HEK293 (cell line): Measurements from ENCODE around the gene HIP1.

ENCODE experiments used
- KLF8 ChIP-seq: fragments of 450-650 bp; formaldehyde crosslinking; IDR thresholded peaks from 2 replicates; pipeline ENCODE4 v1.5.1; 2016; ENCODE audit warnings: missing biosample characterization, missing genetic modification characterization
- ZBTB20 ChIP-seq: fragments of 450-650 bp; formaldehyde crosslinking; IDR thresholded peaks from 2 replicates; pipeline ENCODE4 v1.5.1; 2016; ENCODE audit warnings: missing biosample characterization, missing genetic modification characterization
- ZNF16 ChIP-seq: fragments of 450-650 bp; formaldehyde crosslinking; IDR thresholded peaks from 2 replicates; pipeline ENCODE4 v1.5.1; 2016; ENCODE audit warnings: low read depth, missing biosample characterization, missing genetic modification characterization
- ZNF274 ChIP-seq, 2 experiments: fragments of 200-500 bp in 1 of 2; fragments of 450-650 bp in 1 of 2; sonication (Bioruptor generic) in 1 of 2; formaldehyde crosslinking in 1 of 2; IDR thresholded peaks; 2 replicates each; pipeline versions ENCODE4 v1.5.1 to v1.6.1; 2014 to 2016; ENCODE audit warnings: borderline replicate concordance in 1 of 2, inconsistent platforms in 1 of 2, low read length in 1 of 2, missing biosample characterization in 1 of 2, missing genetic modification characterization in 1 of 2
- ZNF394 ChIP-seq: fragments of 450-650 bp; formaldehyde crosslinking; IDR thresholded peaks from 2 replicates; pipeline ENCODE4 v1.5.1; 2016; ENCODE audit warnings: missing biosample characterization, missing genetic modification characterization, mild to moderate bottlenecking, moderate library complexity, borderline replicate concordance
- ZNF837 ChIP-seq: fragments of 450-650 bp; formaldehyde crosslinking; IDR thresholded peaks from 2 replicates; pipeline ENCODE4 v1.5.1; 2016; ENCODE audit warnings: missing biosample characterization, missing genetic modification characterization
- TF ChIP-seq, protein P1 (sequence below): fragments of 450-650 bp; formaldehyde crosslinking; optimal IDR thresholded peaks from 2 replicates; pipeline ENCODE3; 2016; ENCODE audit warnings: missing biosample characterization, mild to moderate bottlenecking, missing genetic modification characterization
- TF ChIP-seq, protein P2 (sequence below): fragments of 450-650 bp; formaldehyde crosslinking; IDR thresholded peaks from 2 replicates; pipeline ENCODE4 v1.5.1; 2016; ENCODE audit warnings: missing biosample characterization, missing genetic modification characterization
- TF ChIP-seq, protein P3 (sequence below): fragments of 450-650 bp; formaldehyde crosslinking; IDR thresholded peaks from 2 replicates; pipeline ENCODE4; 2016; ENCODE audit warnings: missing biosample characterization, missing genetic modification characterization
- TF ChIP-seq, protein P4 (sequence below): fragments of 450-650 bp; formaldehyde crosslinking; IDR thresholded peaks from 2 replicates; pipeline ENCODE4 v1.5.1; 2016; ENCODE audit warnings: missing biosample characterization, missing genetic modification characterization
- TF ChIP-seq, protein P5 (sequence below): fragments of 450-650 bp; formaldehyde crosslinking; IDR thresholded peaks from 2 replicates; pipeline ENCODE4 v1.5.1; 2016; ENCODE audit warnings: missing biosample characterization, missing genetic modification characterization
- TF ChIP-seq, protein P6 (sequence below): fragments of 450-650 bp; IDR thresholded peaks from 2 replicates; pipeline ENCODE4 v1.5.1; 2018; ENCODE audit warnings: missing biosample characterization, mild to moderate bottlenecking, missing genetic modification characterization
- TF ChIP-seq, protein P7 (sequence below): fragments of 450-650 bp; formaldehyde crosslinking; IDR thresholded peaks from 2 replicates; pipeline ENCODE4 v1.5.1; 2016; ENCODE audit warnings: missing biosample characterization, missing genetic modification characterization

DNA sequence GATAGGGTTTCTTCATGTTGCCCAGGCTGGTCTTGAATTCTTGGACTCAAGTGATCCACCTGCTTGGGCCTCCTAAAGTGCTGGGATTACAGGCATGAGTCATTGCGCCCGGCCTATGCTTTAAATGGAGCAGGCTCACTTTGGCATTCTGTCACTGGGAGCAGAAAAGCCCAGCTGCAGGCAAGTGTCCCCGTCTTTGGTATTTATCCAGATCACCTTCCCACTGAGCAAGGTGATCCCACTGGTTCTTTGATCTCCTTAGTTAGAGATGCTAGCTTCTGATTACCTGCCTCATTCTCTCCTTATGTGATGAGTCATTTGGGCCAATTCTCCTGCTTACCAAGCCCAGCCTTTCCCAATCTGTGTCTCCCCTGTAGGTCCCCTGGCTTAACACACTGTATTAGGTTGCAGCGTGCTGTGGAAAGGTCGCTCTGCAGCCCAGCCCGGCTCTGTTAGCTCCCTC, 207.4 kb downstream of the HIP1 start:
- TF ChIP-seq, protein P1, sequence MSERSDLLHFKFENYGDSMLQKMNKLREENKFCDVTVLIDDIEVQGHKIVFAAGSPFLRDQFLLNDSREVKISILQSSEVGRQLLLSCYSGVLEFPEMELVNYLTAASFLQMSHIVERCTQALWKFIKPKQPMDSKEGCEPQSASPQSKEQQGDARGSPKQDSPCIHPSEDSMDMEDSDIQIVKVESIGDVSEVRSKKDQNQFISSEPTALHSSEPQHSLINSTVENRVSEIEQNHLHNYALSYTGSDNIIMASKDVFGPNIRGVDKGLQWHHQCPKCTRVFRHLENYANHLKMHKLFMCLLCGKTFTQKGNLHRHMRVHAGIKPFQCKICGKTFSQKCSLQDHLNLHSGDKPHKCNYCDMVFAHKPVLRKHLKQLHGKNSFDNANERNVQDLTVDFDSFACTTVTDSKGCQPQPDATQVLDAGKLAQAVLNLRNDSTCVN (tag by site-specific recombination), result no peak
- no peak for TF ChIP-seq ZNF837 (tag by site-specific recombination)
- TF ChIP-seq, protein P2, sequence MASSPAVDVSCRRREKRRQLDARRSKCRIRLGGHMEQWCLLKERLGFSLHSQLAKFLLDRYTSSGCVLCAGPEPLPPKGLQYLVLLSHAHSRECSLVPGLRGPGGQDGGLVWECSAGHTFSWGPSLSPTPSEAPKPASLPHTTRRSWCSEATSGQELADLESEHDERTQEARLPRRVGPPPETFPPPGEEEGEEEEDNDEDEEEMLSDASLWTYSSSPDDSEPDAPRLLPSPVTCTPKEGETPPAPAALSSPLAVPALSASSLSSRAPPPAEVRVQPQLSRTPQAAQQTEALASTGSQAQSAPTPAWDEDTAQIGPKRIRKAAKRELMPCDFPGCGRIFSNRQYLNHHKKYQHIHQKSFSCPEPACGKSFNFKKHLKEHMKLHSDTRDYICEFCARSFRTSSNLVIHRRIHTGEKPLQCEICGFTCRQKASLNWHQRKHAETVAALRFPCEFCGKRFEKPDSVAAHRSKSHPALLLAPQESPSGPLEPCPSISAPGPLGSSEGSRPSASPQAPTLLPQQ (tag by site-specific recombination), result no peak
- TF ChIP-seq KLF8, result peak; percentile 51
- TF ChIP-seq, protein P3, sequence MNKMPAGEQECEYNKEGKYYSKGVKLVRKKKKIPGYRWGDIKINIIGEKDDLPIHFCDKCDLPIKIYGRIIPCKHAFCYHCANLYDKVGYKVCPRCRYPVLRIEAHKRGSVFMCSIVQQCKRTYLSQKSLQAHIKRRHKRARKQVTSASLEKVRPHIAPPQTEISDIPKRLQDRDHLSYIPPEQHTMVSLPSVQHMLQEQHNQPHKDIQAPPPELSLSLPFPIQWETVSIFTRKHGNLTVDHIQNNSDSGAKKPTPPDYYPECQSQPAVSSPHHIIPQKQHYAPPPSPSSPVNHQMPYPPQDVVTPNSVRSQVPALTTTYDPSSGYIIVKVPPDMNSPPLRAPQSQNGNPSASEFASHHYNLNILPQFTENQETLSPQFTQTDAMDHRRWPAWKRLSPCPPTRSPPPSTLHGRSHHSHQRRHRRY (tag by site-specific recombination), result no peak
- TF ChIP-seq, protein P4, sequence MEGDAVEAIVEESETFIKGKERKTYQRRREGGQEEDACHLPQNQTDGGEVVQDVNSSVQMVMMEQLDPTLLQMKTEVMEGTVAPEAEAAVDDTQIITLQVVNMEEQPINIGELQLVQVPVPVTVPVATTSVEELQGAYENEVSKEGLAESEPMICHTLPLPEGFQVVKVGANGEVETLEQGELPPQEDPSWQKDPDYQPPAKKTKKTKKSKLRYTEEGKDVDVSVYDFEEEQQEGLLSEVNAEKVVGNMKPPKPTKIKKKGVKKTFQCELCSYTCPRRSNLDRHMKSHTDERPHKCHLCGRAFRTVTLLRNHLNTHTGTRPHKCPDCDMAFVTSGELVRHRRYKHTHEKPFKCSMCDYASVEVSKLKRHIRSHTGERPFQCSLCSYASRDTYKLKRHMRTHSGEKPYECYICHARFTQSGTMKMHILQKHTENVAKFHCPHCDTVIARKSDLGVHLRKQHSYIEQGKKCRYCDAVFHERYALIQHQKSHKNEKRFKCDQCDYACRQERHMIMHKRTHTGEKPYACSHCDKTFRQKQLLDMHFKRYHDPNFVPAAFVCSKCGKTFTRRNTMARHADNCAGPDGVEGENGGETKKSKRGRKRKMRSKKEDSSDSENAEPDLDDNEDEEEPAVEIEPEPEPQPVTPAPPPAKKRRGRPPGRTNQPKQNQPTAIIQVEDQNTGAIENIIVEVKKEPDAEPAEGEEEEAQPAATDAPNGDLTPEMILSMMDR, result no peak
- TF ChIP-seq, protein P5, sequence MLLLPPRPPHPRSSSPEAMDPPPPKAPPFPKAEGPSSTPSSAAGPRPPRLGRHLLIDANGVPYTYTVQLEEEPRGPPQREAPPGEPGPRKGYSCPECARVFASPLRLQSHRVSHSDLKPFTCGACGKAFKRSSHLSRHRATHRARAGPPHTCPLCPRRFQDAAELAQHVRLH (tag by site-specific recombination), result no peak
- TF ChIP-seq ZNF274 (IDR thresholded peaks at IDR 0.05; ENCODE audit: low read length), result no peak
- TF ChIP-seq ZNF274 (tag by site-specific recombination; IDR thresholded peaks at IDR 0.05; ENCODE audit: borderline replicate concordance), result no peak
- no peak for TF ChIP-seq ZNF16 (tag by site-specific recombination)
- TF ChIP-seq, protein P6, sequence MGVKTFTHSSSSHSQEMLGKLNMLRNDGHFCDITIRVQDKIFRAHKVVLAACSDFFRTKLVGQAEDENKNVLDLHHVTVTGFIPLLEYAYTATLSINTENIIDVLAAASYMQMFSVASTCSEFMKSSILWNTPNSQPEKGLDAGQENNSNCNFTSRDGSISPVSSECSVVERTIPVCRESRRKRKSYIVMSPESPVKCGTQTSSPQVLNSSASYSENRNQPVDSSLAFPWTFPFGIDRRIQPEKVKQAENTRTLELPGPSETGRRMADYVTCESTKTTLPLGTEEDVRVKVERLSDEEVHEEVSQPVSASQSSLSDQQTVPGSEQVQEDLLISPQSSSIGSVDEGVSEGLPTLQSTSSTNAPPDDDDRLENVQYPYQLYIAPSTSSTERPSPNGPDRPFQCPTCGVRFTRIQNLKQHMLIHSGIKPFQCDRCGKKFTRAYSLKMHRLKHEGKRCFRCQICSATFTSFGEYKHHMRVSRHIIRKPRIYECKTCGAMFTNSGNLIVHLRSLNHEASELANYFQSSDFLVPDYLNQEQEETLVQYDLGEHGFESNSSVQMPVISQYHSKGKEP, result no peak
- peak; percentile 55 for TF ChIP-seq ZBTB20 (tag by site-specific recombination)
- TF ChIP-seq, protein P7, sequence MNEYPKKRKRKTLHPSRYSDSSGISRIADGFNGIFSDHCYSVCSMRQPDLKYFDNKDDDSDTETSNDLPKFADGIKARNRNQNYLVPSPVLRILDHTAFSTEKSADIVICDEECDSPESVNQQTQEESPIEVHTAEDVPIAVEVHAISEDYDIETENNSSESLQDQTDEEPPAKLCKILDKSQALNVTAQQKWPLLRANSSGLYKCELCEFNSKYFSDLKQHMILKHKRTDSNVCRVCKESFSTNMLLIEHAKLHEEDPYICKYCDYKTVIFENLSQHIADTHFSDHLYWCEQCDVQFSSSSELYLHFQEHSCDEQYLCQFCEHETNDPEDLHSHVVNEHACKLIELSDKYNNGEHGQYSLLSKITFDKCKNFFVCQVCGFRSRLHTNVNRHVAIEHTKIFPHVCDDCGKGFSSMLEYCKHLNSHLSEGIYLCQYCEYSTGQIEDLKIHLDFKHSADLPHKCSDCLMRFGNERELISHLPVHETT (tag by site-specific recombination), result no peak
- TF ChIP-seq ZNF394, result peak; percentile 17; the same call in 1 of the 2 replicates
